ENCODE measurements around the gene METRN. TPM values are rescaled to one million over a fixed set of nuclear protein-coding genes. Genes with fewer than 3 reads are reported as not detected.

The METRN gene
- polyA plus RNA-seq, 3 donors: 0.97 to 5.4 (median 1.7) TPM

DNA sequence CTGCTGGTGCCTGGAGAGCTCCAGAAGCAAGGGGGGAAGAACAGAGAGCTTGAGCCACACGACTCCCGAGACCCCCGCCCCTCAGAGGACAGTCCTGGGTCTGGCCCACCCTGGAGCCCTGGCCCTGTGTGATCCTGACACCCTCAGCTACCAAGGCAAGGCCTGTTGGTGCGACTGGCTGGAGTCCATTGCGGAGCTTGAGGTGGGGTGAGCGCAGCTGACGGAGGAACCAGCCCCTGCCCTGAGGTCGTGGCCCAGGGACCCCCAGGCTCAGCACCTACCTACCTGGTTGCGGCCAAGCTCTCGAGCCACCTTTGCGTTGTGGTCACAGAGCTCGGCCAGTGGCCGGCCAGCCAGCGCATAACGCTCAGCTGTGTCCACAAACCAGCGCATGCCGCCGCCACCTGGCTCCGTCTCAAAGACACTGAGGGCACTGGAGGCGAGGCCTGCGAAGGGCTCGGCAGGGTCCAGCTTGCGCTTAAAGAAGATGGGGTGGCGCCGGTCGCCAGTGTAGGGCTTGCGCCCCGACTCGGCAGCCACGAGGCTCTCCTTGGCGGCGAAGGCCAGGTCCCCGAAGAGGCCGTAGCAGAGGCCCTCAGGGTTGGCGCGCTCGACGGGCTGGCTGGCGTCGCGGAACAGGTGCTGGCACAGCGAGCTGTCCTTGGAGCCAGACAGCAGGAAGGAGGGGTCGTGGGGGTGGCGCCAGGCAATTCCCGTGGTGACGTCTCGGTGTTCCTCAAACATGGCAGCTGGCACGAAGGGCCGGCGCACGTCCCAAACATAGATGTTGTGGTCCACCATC, 28.3 kb upstream of the METRN start:
- no peak for DNase-seq
- H3K4me3 ChIP-seq (replicated peaks in 1 of 3; ENCODE audit: low read depth in 2 of 3, low read length in 3 of 3): no peak overlapping the region
- H3K27ac Mint-ChIP-seq: peak overlapping the region in 3 of 7 donors; percentile 5 to 58 (median 44)
- intact Hi-C loops (cut with micrococcal nuclease): no loop called here
- H3K4me3 Mint-ChIP-seq: no peak overlapping the region
- H3K9ac ChIP-seq (ENCODE audit: insufficient read depth, low read length, poor library complexity, severe bottlenecking): no peak overlapping the region
- peaks cover 20% of the 10 kb centered on the region for H3K79me2 ChIP-seq (ENCODE audit: insufficient read depth, low read length)
- no peak for TF ChIP-seq CTCF (IDR thresholded peaks at IDR 0.05)
- no peak overlapping the region for H2AFZ ChIP-seq (ENCODE audit: insufficient read depth, low read depth, low read length, poor library complexity, severe bottlenecking)
- no peak overlapping the region for H3K4me2 ChIP-seq (replicated peaks; ENCODE audit: extremely low read depth, low read length, poor library complexity, severe bottlenecking)
- no peak overlapping the region for H3K27ac ChIP-seq (ENCODE audit: low read depth in 1 of 2, low read length in 2 of 2)
- H3K36me3 ChIP-seq (replicated peaks in 1 of 2; ENCODE audit: control insufficient read depth in 1 of 2, insufficient read depth in 2 of 2, low read length in 2 of 2): peaks cover 16 to 21% of the 10 kb centered on the region in 2 donors
- WGBS (ENCODE audit: insufficient coverage): 97% methylated on average over 46 of the region's 51 CpGs
- H3K4me1 Mint-ChIP-seq: peaks cover 29% of the 10 kb centered on the region
- peaks cover 40 to 59% of the 10 kb centered on the region in 2 donors for H3K4me1 ChIP-seq (ENCODE audit: control insufficient read depth in 1 of 2, insufficient read depth in 2 of 2, low read length in 2 of 2)
- peaks cover 28 to 36% of the 10 kb centered on the region in 2 donors for H3K36me3 Mint-ChIP-seq
- H3K9me3 ChIP-seq (replicated peaks in 1 of 2; ENCODE audit: control insufficient read depth in 1 of 2, insufficient read depth in 1 of 2, low read length in 2 of 2): no peaks in the 10 kb centered on the region
- H3K9me3 Mint-ChIP-seq: peaks cover 0 to 9% (median 2%) of the 10 kb centered on the region in 7 donors
- peaks cover 9 to 11% (median 10%) of the 10 kb centered on the region in 3 donors for H3K27me3 Mint-ChIP-seq (ENCODE audit: low read depth in 3 of 3)
- H3K27me3 ChIP-seq (ENCODE audit: control insufficient read depth in 2 of 2, insufficient read depth in 2 of 2, low read length in 2 of 2): peaks cover 0 to 7% of the 10 kb centered on the region in 2 donors
- H4K20me1 ChIP-seq (ENCODE audit: insufficient read depth, low read length): peaks cover 25% of the 10 kb centered on the region

DNA sequence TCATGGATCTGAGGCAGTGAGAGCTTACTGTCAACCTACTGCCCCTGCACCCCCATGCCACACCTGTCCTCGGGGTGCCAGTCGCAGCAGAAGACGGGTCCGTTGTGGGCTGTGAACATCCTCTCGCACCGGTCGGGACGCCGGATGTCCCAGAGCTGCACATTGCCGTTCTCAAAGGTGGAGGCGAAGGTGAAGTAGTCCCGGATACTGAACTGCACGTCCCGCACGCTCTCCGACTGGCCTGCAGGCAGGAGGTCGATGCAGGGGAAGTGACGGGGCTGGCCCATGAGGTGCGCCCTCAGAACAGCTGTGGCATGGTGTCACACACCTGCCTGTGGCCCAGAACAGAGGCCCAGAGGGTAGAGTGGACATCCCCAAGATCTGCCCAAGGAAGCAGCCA, 27.4 kb upstream of the METRN start:
- 92% methylated on average over 19 of the region's 19 CpGs for WGBS (ENCODE audit: insufficient coverage)
- H3K4me1 Mint-ChIP-seq: peaks cover 25% of the 10 kb centered on the region

More for the DNA sequence above, 27.4 kb upstream of the METRN start:
- Histone ChIP-seq H3K79me2 (ENCODE audit: insufficient read depth, low read length) (peaks cover 11% of the 10 kb centered on the region), H3K4me1 (ENCODE audit: control insufficient read depth in 1 of 2, insufficient read depth in 2 of 2, low read length in 2 of 2) (peaks cover 37 to 53% of the 10 kb centered on the region in 2 donors), H2AFZ (ENCODE audit: insufficient read depth, low read depth, low read length, poor library complexity, severe bottlenecking) (no peak overlapping the region), H3K4me3 (replicated peaks in 1 of 3; ENCODE audit: low read depth in 2 of 3, low read length in 3 of 3) (no peak overlapping the region), H3K9ac (ENCODE audit: insufficient read depth, low read length, poor library complexity, severe bottlenecking) (no peak overlapping the region), H3K36me3 (replicated peaks in 1 of 2; ENCODE audit: control insufficient read depth in 1 of 2, insufficient read depth in 2 of 2, low read length in 2 of 2) (peaks cover 8 to 12% of the 10 kb centered on the region in 2 donors), H4K20me1 (ENCODE audit: insufficient read depth, low read length) (peaks cover 17% of the 10 kb centered on the region), H3K27me3 (ENCODE audit: control insufficient read depth in 2 of 2, insufficient read depth in 2 of 2, low read length in 2 of 2) (peaks cover 3 to 16% of the 10 kb centered on the region in 2 donors), H3K9me3 (replicated peaks in 1 of 2; ENCODE audit: control insufficient read depth in 1 of 2, insufficient read depth in 1 of 2, low read length in 2 of 2) (peaks cover 0 to under 1% of the 10 kb centered on the region in 2 donors), H3K4me2 (replicated peaks; ENCODE audit: extremely low read depth, low read length, poor library complexity, severe bottlenecking) (no peak overlapping the region), H3K27ac (ENCODE audit: low read depth in 1 of 2, low read length in 2 of 2) (no peak overlapping the region)
- no peak for TF ChIP-seq CTCF (IDR thresholded peaks at IDR 0.05)
- Mint-ChIP-seq H3K27me3 (ENCODE audit: low read depth in 3 of 3) (peaks cover 15 to 18% (median 16%) of the 10 kb centered on the region in 3 donors), H3K9me3 (peaks cover 0 to 10% (median 2%) of the 10 kb centered on the region in 7 donors), H3K4me3 (no peak overlapping the region), H3K36me3 (peaks cover 20 to 28% of the 10 kb centered on the region in 2 donors), H3K27ac (no peak overlapping the region)
- intact Hi-C loops (cut with micrococcal nuclease): no loop called here
- no peak for DNase-seq
